D721Med (cell line): ENCODE results near the gene RPL3.

Experiments
- DNase-seq: peaks from one replicate; pipeline ENCODE4 v3.0.0; 2011; ENCODE audit warnings: low spot score; ENCODE audit not compliant: insufficient read length
- FAIRE-seq: peaks from 2 replicates; lab custom pipeline; 2011; peaks lifted over from hg19 to GRCh38; lab: Jason Lieb, UNC
- CTCF ChIP-seq: IDR thresholded peaks from 2 replicates; pipeline ENCODE4 v1.5.1; 2012; ENCODE audit warnings: mild to moderate bottlenecking, control low read depth; ENCODE audit not compliant: insufficient read depth; ENCODE audit errors: missing control alignments

Gene RPL3

GRCh38 chr22:39319284-39320022, at the start of gene RPL3:
Gene RPL3 (minus strand): TSS chr22:39319623. CDS start chr22:39319597, 26 bp downstream.
- no peak for TF ChIP-seq CTCF
- DNase-seq (peak; percentile 56), FAIRE-seq (no peak)

- TF ChIP-seq CTCF = no peak
- DNase-seq = no peak
- no peak for FAIRE-seq
These were observed 49.8 kb upstream of the RPL3 start for GRCh38 chr22:39369186-39369585.

GRCh38 chr22:39368461-39368911, 49.1 kb upstream of the RPL3 start:
- no peak for TF ChIP-seq CTCF
- FAIRE-seq = no peak
- DNase-seq = no peak

GRCh38 chr22:39367035-39367434, 47.6 kb upstream of the RPL3 start:
- FAIRE-seq = no peak
- TF ChIP-seq CTCF = no peak

GRCh38 chr22:39365492-39365780, 46.0 kb upstream of the RPL3 start:
- TF ChIP-seq CTCF = no peak
- no peak for DNase-seq
- no peak for FAIRE-seq

More at GRCh38 chr22:39367035-39367434, 47.6 kb upstream of the RPL3 start:
- DNase-seq = no peak

- no peak for DNase-seq
- FAIRE-seq = no peak
- TF ChIP-seq CTCF = no peak
These were observed 45.5 kb upstream of the RPL3 start for GRCh38 chr22:39364714-39365491.
